Caco-2 (cell line): ENCODE results near the gene ELMO3. TPM values are rescaled to one million over a fixed set of nuclear protein-coding genes. Genes with fewer than 3 reads are reported as not detected.

Source experiments
- BruUV-seq: library from RNA; stranded (reverse); fragments of 400-500 nt; replicated peaks from 2 replicates; lab custom pipeline; 2021; lab: Mats Ljungman, UMichigan
- CTCF ChIA-PET: fragments of 300-600 bp; sonication (Branson Sonifier 250); formaldehyde crosslinking; loops from one replicate; lab custom pipeline; 2022; ENCODE audit warnings: antibody characterized with exemption; lab: Charles Lee
- POLR2A ChIA-PET: fragments of 300-600 bp; sonication (Branson Sonifier 250); formaldehyde crosslinking; loops from one replicate; lab custom pipeline; 2022; ENCODE audit warnings: antibody characterized with exemption; lab: Charles Lee
- DNase-seq, 2 experiments: peaks; one replicate each; pipeline versions ENCODE4 v3.0.0 to v3.0.0-alpha.2; 2020 to 2022
- H3K27me3 ChIP-seq: replicated peaks from 2 replicates; pipeline ENCODE4 v1.6.0; 2011; ENCODE audit warnings: low read length; ENCODE audit not compliant: control insufficient read depth, insufficient read depth
- H3K36me3 ChIP-seq: 2 replicates; pipeline ENCODE4 v1.5.1; 2011; ENCODE audit warnings: low read length; ENCODE audit not compliant: control insufficient read depth, insufficient read depth
- H3K4me1 ChIP-seq: fragments of 250-450 bp; sonication (Bioruptor Pico); 2 replicates; pipeline ENCODE4 v1.5.1; 2020; ENCODE audit warnings: mild to moderate bottlenecking
- H3K4me3 ChIP-seq: 2 replicates; pipeline ENCODE4 v1.5.1; 2011; ENCODE audit warnings: low read depth, mild to moderate bottlenecking, control low read depth, low read length
- H3K9me3 ChIP-seq: fragments of 250-450 bp; sonication (Bioruptor Pico); 2 replicates; pipeline ENCODE4 v1.5.1; 2020; ENCODE audit warnings: mild to moderate bottlenecking, moderate library complexity
- H3K27ac Mint-ChIP-seq: one replicate; pipeline ENCODE4 v1.8.0; 2022; ENCODE audit warnings: mixed read lengths; ENCODE audit not compliant: unreplicated experiment
- H3K27me3 Mint-ChIP-seq: one replicate; pipeline ENCODE4 v1.8.0; 2022; ENCODE audit warnings: mixed read lengths; ENCODE audit not compliant: insufficient read depth, unreplicated experiment
- H3K36me3 Mint-ChIP-seq: one replicate; pipeline ENCODE4 v1.8.0; 2022; ENCODE audit warnings: mild to moderate bottlenecking, mixed read lengths; ENCODE audit not compliant: insufficient read depth, unreplicated experiment
- H3K4me1 Mint-ChIP-seq: one replicate; pipeline ENCODE4 v1.8.0; 2022; ENCODE audit warnings: low read depth, mixed read lengths; ENCODE audit not compliant: unreplicated experiment
- H3K4me3 Mint-ChIP-seq: one replicate; pipeline ENCODE4 v1.8.0; 2022; ENCODE audit warnings: mild to moderate bottlenecking, moderate library complexity, mixed read lengths; ENCODE audit not compliant: unreplicated experiment
- H3K9me3 Mint-ChIP-seq: one replicate; pipeline ENCODE4 v1.8.0; 2022; ENCODE audit warnings: mixed read lengths; ENCODE audit not compliant: unreplicated experiment
- intact Hi-C: fragments of 100-400 bp; cut with micrococcal nuclease; formaldehyde crosslinking; loops from one replicate; pipeline ENCODE4 v1.10.0; 2022; ENCODE audit not compliant: unreplicated experiment
- total RNA-seq: library from RNA; stranded (reverse); gene quantifications from 2 replicates; pipeline ENCODE4 v1.2.3, GENCODE V29; 2022
- TF ChIP-seq, protein P1 (sequence below), 2 experiments: fragments of 200-600 bp in 1 of 2; IDR thresholded peaks; 1 replicate in 1 of 2; 2 replicates in 1 of 2; pipeline versions ENCODE4 v1.5.1 to v1.8.0; 2011 to 2022; ENCODE audit warnings: antibody characterized with exemption in 1 of 2, control low read depth in 1 of 2, inconsistent platforms in 1 of 2, low read depth in 1 of 2, low read length in 1 of 2, mild to moderate bottlenecking in 1 of 2, moderate library complexity in 1 of 2; ENCODE audit not compliant: insufficient read depth in 1 of 2, severe bottlenecking in 1 of 2, unreplicated experiment in 1 of 2

ELMO3 gene
- total RNA-seq, 1 experiment from 2014 or later: 27.8 TPM

DNA sequence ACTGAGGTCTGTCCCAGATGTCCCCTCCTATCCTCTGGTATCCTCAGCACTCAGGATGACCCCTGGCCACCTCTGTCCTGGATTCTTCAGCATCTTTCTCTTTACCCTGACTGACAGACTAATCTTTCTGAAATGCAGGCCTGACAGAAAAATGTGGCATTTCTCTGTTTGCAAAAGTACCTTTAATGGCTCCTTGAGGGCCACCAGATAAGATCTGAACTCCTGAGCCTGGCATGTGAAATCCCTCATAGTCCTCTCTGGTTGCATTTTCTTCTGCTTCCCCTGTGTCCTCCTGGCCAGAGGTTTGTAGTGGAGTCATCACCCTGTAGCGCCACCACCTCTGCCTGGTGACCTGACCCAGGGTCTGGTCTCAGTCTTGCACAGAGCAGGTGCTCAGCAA is 2.0 kb upstream of the ELMO3 start:
- H3K36me3 ChIP-seq: peaks cover 15% of the 10 kb centered on the region
- peaks cover 69% of the 10 kb centered on the region for H3K36me3 Mint-ChIP-seq
- no peaks in the 10 kb centered on the region for H3K9me3 Mint-ChIP-seq
- TF ChIP-seq, protein P1, sequence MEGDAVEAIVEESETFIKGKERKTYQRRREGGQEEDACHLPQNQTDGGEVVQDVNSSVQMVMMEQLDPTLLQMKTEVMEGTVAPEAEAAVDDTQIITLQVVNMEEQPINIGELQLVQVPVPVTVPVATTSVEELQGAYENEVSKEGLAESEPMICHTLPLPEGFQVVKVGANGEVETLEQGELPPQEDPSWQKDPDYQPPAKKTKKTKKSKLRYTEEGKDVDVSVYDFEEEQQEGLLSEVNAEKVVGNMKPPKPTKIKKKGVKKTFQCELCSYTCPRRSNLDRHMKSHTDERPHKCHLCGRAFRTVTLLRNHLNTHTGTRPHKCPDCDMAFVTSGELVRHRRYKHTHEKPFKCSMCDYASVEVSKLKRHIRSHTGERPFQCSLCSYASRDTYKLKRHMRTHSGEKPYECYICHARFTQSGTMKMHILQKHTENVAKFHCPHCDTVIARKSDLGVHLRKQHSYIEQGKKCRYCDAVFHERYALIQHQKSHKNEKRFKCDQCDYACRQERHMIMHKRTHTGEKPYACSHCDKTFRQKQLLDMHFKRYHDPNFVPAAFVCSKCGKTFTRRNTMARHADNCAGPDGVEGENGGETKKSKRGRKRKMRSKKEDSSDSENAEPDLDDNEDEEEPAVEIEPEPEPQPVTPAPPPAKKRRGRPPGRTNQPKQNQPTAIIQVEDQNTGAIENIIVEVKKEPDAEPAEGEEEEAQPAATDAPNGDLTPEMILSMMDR (IDR thresholded peaks at IDR 0.05; ENCODE audit: insufficient read depth in 1 of 2, low read depth in 1 of 2, low read length in 1 of 2, severe bottlenecking in 1 of 2, unreplicated experiment in 1 of 2): no peak
- H3K4me1 Mint-ChIP-seq: peaks cover 23% of the 10 kb centered on the region
- intact Hi-C loops: no loop called here
- peak overlapping the region; percentile 0 for H3K27ac Mint-ChIP-seq
- no TSS peak for BruUV-seq
- peaks cover 27% of the 10 kb centered on the region for H3K4me1 ChIP-seq
- H3K4me3 Mint-ChIP-seq: no peak overlapping the region
- no peaks in the 10 kb centered on the region for H3K27me3 ChIP-seq
- CTCF ChIA-PET: interaction anchor here (1.1 to 2.7 kb wide), 3 partner anchors 12 to 301 kb away, joined by 3 to 24 read pairs (median 9); partner anchors contain the start of genes FHOD1 and SLC9A5
- POLR2A ChIA-PET: no interaction called here
- H3K4me3 ChIP-seq: no peak overlapping the region
- no peaks in the 10 kb centered on the region for H3K27me3 Mint-ChIP-seq
- no peak for DNase-seq
- no peaks in the 10 kb centered on the region for H3K9me3 ChIP-seq

DNA sequence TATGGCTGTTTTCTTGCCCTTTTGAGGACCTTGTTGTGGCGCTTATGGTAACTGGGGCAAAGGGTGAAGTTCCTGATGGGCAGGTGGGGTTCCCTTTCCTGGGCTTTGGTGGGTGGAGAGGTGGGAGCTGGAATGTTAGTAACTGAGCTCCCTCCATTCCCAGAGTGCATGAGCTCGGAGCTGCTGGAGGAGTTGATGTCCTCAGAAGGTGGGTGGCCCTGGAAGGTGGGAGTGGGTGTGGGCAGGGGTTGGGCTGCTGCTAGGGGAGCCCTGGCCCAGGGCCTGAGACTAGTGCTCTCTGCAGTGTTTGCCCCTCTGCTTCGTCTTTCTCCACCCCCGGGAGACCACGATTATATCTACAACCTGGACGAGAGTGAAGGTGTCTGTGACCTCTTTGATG is 1.2 kb upstream of the ELMO3 start:
- intact Hi-C loops: loop anchor here (2.0 kb wide), 1 partner anchor 29 kb away; the partner anchor contains the start of gene TMEM208
- H3K27me3 ChIP-seq: no peaks in the 10 kb centered on the region
- Mint-ChIP-seq H3K36me3 (peaks cover 68% of the 10 kb centered on the region), H3K4me1 (peaks cover 23% of the 10 kb centered on the region), H3K4me3 (no peak overlapping the region), H3K9me3 (no peaks in the 10 kb centered on the region), H3K27ac (no peak overlapping the region), H3K27me3 (no peaks in the 10 kb centered on the region)
- CTCF ChIA-PET: interaction anchor here (0.5 to 2.7 kb wide), 10 partner anchors 11 to 49 kb away, joined by 3 to 24 read pairs (median 6); partner anchors contain the start of genes FHOD1, NOL3, SLC9A5 and TMEM208
- DNase-seq: peak in 1 of 2 experiments; percentile 39
- POLR2A ChIA-PET: interaction anchor here (0.5 to 0.8 kb wide), 2 partner anchors 28 to 71 kb away, joined by 3 read pairs; no protein-coding TSS in a partner anchor
- no TSS peak for BruUV-seq
- H3K4me1 ChIP-seq: peaks cover 27% of the 10 kb centered on the region
- no peak overlapping the region for H3K4me3 ChIP-seq
- H3K36me3 ChIP-seq: peaks cover 15% of the 10 kb centered on the region
- H3K9me3 ChIP-seq: no peaks in the 10 kb centered on the region
- TF ChIP-seq, protein P1 (IDR thresholded peaks at IDR 0.05; ENCODE audit: insufficient read depth in 1 of 2, low read depth in 1 of 2, low read length in 1 of 2, severe bottlenecking in 1 of 2, unreplicated experiment in 1 of 2): no peak

DNA sequence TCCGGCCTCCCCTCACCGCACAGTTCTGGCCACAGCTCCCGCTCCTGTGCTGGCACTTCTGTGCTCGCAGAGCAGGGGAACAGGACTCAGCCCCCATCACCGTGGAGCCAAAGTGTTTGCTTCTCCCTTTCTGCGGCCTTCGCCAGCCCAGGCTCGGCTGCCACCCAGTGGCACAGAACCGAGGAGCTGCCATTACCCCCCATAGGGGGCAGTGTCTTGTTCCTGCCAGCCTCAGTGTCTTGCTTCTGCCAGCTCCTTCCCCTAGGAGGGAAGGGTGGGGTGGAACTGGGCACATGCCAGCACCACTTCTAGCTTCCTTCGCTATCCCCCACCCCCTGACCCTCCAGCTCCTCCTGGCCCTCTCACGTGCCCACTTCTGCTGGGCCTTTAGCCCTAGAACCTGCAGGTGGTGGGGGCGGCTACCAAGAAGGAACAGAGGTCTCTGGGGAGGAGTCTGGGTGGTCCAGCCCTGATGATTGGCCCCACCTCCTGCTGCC is 645 bp upstream of the ELMO3 start:
- H3K4me1 ChIP-seq: peaks cover 27% of the 10 kb centered on the region
- peaks cover 63% of the 10 kb centered on the region for H3K36me3 Mint-ChIP-seq
- TF ChIP-seq, protein P1 (IDR thresholded peaks at IDR 0.05; ENCODE audit: insufficient read depth in 1 of 2, low read depth in 1 of 2, low read length in 1 of 2, severe bottlenecking in 1 of 2, unreplicated experiment in 1 of 2): peak; percentile 40 to 58
- H3K27me3 Mint-ChIP-seq: no peaks in the 10 kb centered on the region
- DNase-seq: peak in 1 of 2 experiments; percentile 53
- POLR2A ChIA-PET: interaction anchor here (0.5 to 1.4 kb wide), 3 partner anchors 13 to 70 kb away, joined by 3 to 4 read pairs (median 3); no protein-coding TSS in a partner anchor
- H3K27me3 ChIP-seq: no peaks in the 10 kb centered on the region
- no TSS peak for BruUV-seq
- peak overlapping the region; percentile 84 for H3K4me3 Mint-ChIP-seq
- intact Hi-C loops: loop anchor here (2.0 kb wide), 1 partner anchor 29 kb away; the partner anchor contains the start of gene TMEM208
- H3K27ac Mint-ChIP-seq: no peak overlapping the region
- H3K4me1 Mint-ChIP-seq: peaks cover 23% of the 10 kb centered on the region
- no peaks in the 10 kb centered on the region for H3K9me3 Mint-ChIP-seq
- 0 out of 2 replicates have a peak overlapping the region, but pooled peaks have one; percentile 11 for H3K4me3 ChIP-seq
- peaks cover 15% of the 10 kb centered on the region for H3K36me3 ChIP-seq
- CTCF ChIA-PET: interaction anchor here (0.5 to 2.7 kb wide), 11 partner anchors 11 to 288 kb away, joined by 3 to 24 read pairs (median 6); partner anchors contain the start of genes FHOD1, NOL3, SLC9A5 and TMEM208
- H3K9me3 ChIP-seq: no peaks in the 10 kb centered on the region
